HFF-Myc (cell line): ENCODE data around the gene KCNH5.

Source experiments
- DNase-seq: peaks from one replicate; pipeline ENCODE4 v3.0.0-alpha.2; 2011; ENCODE audit warnings: low read depth; ENCODE audit errors: extremely low read depth
- H3K4me3 ChIP-seq: replicated peaks from 2 replicates; pipeline ENCODE4 v1.5.1; 2011; ENCODE audit warnings: low read depth, mild to moderate bottlenecking, control low read depth, low read length
- TF ChIP-seq, protein P1 (sequence below): IDR thresholded peaks from 2 replicates; pipeline ENCODE4 v1.5.1; 2012; ENCODE audit warnings: mild to moderate bottlenecking, low read depth, low read length, control low read depth; ENCODE audit errors: missing control alignments

Gene KCNH5

DNA sequence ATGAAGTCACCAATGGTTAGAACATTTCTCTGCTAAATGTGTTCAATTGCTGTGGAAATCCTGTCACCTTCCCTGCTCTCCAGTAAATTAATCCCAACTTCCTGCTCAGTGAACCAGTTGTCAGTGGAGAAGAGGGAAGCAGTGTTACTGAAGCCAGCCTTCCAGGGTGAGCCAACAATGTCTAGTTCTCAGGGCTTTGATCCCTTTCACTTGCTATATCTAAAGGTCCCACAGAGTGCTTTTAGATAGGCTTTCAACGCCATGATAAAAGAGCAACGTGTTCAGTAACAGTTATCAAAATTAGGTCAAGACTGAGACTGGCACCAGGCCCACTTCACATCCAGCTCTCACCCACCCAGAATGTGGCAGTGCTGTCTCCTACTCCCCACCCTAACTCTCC lies 139.7 kb downstream of the KCNH5 start:
- TF ChIP-seq, protein P1, sequence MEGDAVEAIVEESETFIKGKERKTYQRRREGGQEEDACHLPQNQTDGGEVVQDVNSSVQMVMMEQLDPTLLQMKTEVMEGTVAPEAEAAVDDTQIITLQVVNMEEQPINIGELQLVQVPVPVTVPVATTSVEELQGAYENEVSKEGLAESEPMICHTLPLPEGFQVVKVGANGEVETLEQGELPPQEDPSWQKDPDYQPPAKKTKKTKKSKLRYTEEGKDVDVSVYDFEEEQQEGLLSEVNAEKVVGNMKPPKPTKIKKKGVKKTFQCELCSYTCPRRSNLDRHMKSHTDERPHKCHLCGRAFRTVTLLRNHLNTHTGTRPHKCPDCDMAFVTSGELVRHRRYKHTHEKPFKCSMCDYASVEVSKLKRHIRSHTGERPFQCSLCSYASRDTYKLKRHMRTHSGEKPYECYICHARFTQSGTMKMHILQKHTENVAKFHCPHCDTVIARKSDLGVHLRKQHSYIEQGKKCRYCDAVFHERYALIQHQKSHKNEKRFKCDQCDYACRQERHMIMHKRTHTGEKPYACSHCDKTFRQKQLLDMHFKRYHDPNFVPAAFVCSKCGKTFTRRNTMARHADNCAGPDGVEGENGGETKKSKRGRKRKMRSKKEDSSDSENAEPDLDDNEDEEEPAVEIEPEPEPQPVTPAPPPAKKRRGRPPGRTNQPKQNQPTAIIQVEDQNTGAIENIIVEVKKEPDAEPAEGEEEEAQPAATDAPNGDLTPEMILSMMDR, result no peak
- DNase-seq, result no peak
- no peak overlapping the region for H3K4me3 ChIP-seq

DNA sequence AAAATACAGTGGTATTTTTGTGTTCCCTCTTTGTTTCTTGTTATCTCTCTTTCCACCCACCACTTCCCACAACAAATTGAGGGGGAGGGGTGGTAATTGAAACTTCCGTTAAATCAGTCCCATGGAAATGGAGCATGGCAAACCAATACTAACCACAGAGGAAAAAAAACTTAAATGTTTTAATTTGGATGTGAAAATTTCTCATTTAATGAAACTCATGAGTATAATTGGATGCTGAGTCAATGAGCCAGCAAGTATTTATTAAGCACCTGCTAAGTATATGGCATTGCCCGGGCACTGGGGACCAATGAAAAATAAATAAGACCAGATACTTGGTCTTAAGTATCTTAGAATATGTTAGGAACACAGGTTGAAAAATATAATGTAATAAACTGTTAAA lies 147.5 kb downstream of the KCNH5 start:
- TF ChIP-seq, protein P1, result no peak
- DNase-seq, result no peak
- H3K4me3 ChIP-seq, result no peak overlapping the region

DNA sequence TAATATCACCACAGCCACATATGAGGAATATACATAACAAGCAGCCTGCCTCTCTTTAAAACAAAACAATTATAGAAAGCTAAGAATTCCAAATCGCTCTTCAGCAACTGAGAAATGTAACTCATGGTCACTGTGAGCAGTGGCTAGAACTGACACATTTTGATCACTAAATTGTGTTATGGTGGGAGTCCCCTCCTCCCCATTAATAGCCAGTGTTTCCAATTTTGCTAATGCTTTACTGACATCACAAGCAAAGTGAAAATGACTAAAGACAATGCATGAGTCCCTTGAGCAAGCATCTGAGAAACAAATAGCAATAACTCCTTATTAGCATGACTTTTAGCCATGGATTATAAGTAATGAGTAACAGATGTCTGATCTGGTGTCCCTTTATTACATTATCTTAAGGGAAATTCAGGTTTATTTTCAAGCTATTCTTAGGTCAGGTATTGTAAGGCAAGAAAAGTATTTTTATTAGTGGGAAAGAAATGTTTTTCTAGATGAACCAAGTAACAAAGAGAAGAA lies 148.3 kb downstream of the KCNH5 start:
- DNase-seq, result no peak
- TF ChIP-seq, protein P1, result no peak
- H3K4me3 ChIP-seq, result no peak overlapping the region

DNA sequence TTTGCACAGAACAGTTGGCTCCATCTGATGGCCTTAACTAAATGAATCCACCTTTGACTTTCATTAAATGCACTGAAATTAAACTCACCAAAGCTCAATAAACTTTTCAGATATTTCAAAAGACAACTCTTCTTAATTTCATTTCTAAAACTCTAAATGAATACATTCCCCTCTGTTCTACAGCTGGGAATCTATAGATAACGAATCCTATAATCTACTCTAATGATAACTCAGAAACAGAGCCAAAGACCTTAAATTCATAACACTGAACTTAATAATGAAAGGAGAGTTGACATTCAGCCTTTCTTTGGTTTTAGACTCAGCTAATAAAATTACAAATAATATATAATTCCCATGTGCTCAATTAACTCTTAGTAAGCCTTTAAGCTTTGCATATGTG lies 150.5 kb downstream of the KCNH5 start:
- H3K4me3 ChIP-seq, result no peak overlapping the region
- DNase-seq, result no peak
- TF ChIP-seq, protein P1, result no peak

DNA sequence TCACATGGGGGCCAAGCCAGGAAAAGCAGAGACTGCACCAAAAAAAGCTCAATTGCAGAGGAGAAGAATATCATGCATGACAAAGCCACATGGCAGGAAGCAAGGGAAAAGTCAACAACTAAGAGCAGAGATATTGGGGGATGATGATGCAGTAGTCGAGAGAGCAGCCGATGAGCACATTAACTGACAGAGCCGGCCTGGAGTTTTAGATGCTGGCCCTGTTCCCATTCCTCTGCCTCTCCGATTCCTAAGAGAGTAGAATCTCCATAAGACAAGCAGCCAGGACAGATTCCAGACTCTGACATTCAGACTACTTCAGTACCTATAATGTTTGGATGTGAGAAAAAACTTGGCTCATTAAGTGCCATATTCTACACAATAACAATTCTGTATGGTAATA lies 155.9 kb downstream of the KCNH5 start:
- no peak overlapping the region for H3K4me3 ChIP-seq
- TF ChIP-seq, protein P1, result no peak
- DNase-seq, result no peak

DNA sequence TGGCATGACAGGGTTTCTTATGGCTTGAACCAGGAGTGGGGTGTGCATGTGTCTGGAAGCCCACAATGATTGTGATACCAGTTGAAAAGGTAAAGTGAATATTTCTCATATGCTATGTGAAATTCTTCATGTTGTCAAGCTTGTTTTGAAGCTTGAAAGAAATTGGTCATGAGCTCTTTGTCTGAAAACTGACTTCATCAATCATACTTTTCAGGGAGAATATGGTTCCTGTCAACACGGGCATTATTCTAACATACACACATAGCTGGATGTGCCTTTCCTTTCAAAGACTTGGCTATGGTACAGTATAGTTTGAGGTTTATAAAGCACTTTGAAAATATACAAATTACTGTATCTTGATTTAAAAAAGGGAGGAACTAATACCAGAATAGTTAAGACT lies 158.8 kb downstream of the KCNH5 start:
- TF ChIP-seq, protein P1, result no peak
- no peak for DNase-seq
- H3K4me3 ChIP-seq, result no peak overlapping the region

DNA sequence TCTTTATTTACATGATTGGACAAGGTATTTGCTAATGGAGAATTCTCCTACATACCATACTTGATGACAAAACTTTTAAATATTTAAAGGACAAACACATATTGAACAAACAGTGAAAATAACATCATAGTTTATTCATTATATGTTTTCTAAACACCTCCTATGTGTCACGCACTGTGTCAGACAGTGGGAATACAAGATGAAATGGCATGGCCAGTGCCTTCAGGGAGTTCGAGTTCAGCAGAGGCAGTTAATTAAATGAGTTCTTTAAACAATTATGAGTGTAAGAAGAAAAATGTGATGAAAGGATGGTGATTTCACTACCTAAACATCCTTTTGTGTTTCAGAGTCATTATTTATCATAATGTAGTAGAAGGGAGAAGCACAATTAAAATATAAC lies 159.8 kb downstream of the KCNH5 start:
- TF ChIP-seq, protein P1, result no peak
- no peak overlapping the region for H3K4me3 ChIP-seq
- DNase-seq, result no peak
